Measurements from ENCODE around the gene DBX2. TPM values are rescaled to one million over a fixed set of nuclear protein-coding genes. Genes with fewer than 3 reads are reported as not detected.

The DBX2 gene
- total RNA-seq = not detected in 2 replicates

DNA sequence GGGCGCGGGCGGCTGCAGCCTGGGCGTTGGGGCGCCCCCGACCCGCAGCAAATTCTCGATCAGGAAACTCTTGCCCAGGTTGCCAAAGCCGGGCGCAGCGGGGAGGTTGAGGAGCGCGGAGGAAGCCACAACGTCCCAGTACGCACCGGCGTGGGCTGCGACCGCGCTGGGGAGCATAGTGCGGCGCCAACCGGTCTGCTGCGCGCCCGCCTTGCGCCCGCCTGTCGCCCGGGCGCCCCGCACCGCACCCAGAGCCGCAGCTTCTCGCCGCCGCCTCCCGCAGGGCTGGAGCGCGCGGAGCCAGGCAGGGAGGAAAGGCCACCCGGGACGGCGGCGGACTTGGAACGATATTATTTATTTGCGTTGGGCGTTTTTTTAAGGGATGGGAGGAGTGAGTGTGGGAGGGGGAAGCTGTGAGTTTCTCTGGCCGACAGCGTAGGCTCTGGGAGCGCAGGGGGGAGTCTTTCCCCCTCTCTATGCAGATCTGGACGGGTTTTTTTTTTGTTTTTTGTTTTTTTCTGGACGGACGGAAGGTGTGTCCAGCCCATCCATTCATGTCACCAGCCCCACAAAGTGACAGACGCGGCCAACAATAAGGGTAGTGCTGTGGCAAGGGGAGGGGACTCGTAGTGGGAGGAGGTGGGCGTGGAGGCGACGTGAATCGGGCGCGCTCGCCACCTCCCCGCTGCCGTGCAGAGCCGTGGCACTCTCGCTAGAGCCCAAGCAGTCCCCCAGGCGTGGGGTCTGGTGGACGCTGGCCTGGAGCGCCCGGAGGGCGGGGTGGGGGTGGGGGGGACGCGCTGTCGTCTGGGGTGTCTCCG is at the start of gene DBX2:
DBX2 (minus strand) TSS at position 349 of the 821 bp plus-strand sequence; CDS start at position 177, 172 bp downstream.

Other genes with a start within 250 kb of the DBX2 start
- gene NELL2, start 174.8 kb downstream of the DBX2 start, total RNA-seq = not detected in 2 replicates
- 104 and 130 TPM in 2 replicates for gene ANO6, start 165.0 kb upstream of the DBX2 start, total RNA-seq